Lung (tissue), 12 donors: ENCODE measurements around the gene ITPKB. TPM values are rescaled to one million over a fixed set of nuclear protein-coding genes. Genes with fewer than 3 reads are reported as not detected.
A peak's percentile ranks its signal among the peaks of the same experiment; 100 is the strongest.

Experiments used
- ATAC-seq: fragments of 200-7000 bp; cut with Tn5 transposase; one replicate; pipeline ENCODE4 v1.9.1; 2020; ENCODE audit warnings: moderate number of reproducible peaks; ENCODE audit not compliant: insufficient read depth, low FRiP score
- DNase-seq, 3 donors: peaks; one replicate each; pipeline ENCODE4 v3.0.0-alpha.2; 2013 to 2017
- H3K27ac ChIP-seq, 2 donors: one replicate each; pipeline ENCODE4 v1.5.1; 2013; ENCODE audit warnings: mild to moderate bottlenecking in 2 of 2, moderate library complexity in 2 of 2, control low read depth in 1 of 2, inconsistent platforms in 1 of 2, low read depth in 1 of 2, low read length in 1 of 2
- H3K27me3 ChIP-seq, 3 donors: one replicate each; pipeline ENCODE4 v1.5.1; 2013; ENCODE audit warnings: low read length in 2 of 3; ENCODE audit not compliant: control insufficient read depth in 3 of 3, insufficient read depth in 3 of 3
- H3K36me3 ChIP-seq, 4 donors: one replicate each; pipeline ENCODE4 v1.5.1; 2013; ENCODE audit warnings: low read length in 4 of 4, mild to moderate bottlenecking in 1 of 4, moderate library complexity in 1 of 4; ENCODE audit not compliant: control insufficient read depth in 4 of 4, insufficient read depth in 4 of 4
- H3K4me1 ChIP-seq, 5 donors: one replicate each; pipeline ENCODE4 v1.5.1; 2013; ENCODE audit warnings: low read length in 5 of 5, mild to moderate bottlenecking in 2 of 5, moderate library complexity in 1 of 5; ENCODE audit not compliant: control insufficient read depth in 5 of 5, insufficient read depth in 5 of 5
- H3K4me3 ChIP-seq: one replicate; pipeline ENCODE4 v1.5.1; 2013; ENCODE audit warnings: mild to moderate bottlenecking, control low read depth, moderate library complexity
- H3K9ac ChIP-seq, 2 donors: one replicate each; pipeline ENCODE4 v1.5.1; 2013; ENCODE audit warnings: low read length in 2 of 2, control low read depth in 1 of 2; ENCODE audit not compliant: insufficient read depth in 1 of 2
- H3K9me3 ChIP-seq, 4 donors: one replicate each; pipeline ENCODE4 v1.5.1; 2013; ENCODE audit warnings: low read length in 3 of 4, mild to moderate bottlenecking in 1 of 4, moderate library complexity in 1 of 4; ENCODE audit not compliant: control insufficient read depth in 4 of 4, insufficient read depth in 3 of 4
- WGBS, 2 donors: extraction: QIAGEN DNeasy Blood & Tissue Kit; methylation state at CpG; one replicate each; pipeline ENCODE4 v1.1.7; 2013; 5-methylcytosine and 5-hydroxymethylcytosine counted together
- polyA plus RNA-seq, 2 donors: library from polyadenylated mRNA; stranded (reverse); fragments of 200-250 nt; gene quantifications; one replicate each; pipeline ENCODE4 v1.2.1, GENCODE V29; 2013
- total RNA-seq, 2 donors: library from RNA; depleted of rRNA in 1 of 2; stranded (reverse); fragments of >200 nt in 1 of 2; gene quantifications; one replicate each; pipeline ENCODE4 v1.2.1, GENCODE V29; 2014 to 2021
- TF ChIP-seq, protein P1 (sequence below): IDR thresholded peaks from 2 replicates; pipeline ENCODE4 v1.5.1; 2012; ENCODE audit warnings: mild to moderate bottlenecking; ENCODE audit errors: control extremely low read depth, extremely low read depth
- donor health status: control.
- donor health status: control.
- donor health status: Bipolar disorder and iron deficiency.
- donor health status: healthy.
- donor health status: DM: yes; HTN: yes; CAD: no.

Gene ITPKB
- total and polyA plus RNA-seq, 4 donors, result 9.9 to 46.6 (median 28.1) TPM

DNA sequence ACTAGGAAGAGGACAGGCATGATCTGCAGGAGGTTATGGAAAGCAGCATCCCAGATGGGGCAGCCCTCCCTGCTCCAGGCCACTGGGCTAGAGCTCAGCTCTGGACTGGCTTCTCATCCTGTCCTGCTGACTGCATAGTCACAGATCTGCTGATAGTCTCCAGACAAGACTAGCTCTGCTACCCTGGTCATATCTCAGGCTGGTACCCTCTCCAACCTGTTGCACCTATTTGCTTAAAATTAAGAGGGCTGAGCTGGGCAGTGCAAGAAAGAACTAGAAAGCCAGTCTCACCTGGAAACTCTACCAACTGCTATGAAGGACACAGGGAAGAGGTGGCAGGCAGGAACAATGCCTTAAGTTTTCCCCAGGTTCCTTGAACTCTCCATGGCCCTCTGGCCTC is 40.4 kb downstream of the ITPKB start:
- no peak overlapping the region for H3K4me3 ChIP-seq
- ATAC-seq, result no peak
- H3K27ac ChIP-seq, result no peak overlapping the region
- H3K9me3 ChIP-seq, result no peaks in the 10 kb centered on the region
- peaks cover 0 to 9% (median 0%) of the 10 kb centered on the region in 4 donors for H3K36me3 ChIP-seq
- no peak for DNase-seq
- H3K27me3 ChIP-seq, result no peaks in the 10 kb centered on the region
- no peak overlapping the region for H3K9ac ChIP-seq
- TF ChIP-seq, protein P1, sequence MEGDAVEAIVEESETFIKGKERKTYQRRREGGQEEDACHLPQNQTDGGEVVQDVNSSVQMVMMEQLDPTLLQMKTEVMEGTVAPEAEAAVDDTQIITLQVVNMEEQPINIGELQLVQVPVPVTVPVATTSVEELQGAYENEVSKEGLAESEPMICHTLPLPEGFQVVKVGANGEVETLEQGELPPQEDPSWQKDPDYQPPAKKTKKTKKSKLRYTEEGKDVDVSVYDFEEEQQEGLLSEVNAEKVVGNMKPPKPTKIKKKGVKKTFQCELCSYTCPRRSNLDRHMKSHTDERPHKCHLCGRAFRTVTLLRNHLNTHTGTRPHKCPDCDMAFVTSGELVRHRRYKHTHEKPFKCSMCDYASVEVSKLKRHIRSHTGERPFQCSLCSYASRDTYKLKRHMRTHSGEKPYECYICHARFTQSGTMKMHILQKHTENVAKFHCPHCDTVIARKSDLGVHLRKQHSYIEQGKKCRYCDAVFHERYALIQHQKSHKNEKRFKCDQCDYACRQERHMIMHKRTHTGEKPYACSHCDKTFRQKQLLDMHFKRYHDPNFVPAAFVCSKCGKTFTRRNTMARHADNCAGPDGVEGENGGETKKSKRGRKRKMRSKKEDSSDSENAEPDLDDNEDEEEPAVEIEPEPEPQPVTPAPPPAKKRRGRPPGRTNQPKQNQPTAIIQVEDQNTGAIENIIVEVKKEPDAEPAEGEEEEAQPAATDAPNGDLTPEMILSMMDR, result no peak
- peaks cover 6 to 15% (median 9%) of the 10 kb centered on the region in 5 donors for H3K4me1 ChIP-seq

GRCh38 chr1:226697929-226698544 is 41.0 kb downstream of the ITPKB start:
- no peak for DNase-seq
- H3K9ac ChIP-seq, result no peak overlapping the region
- peaks cover 6 to 17% (median 9%) of the 10 kb centered on the region in 5 donors for H3K4me1 ChIP-seq
- ATAC-seq, result no peak
- H3K9me3 ChIP-seq, result no peaks in the 10 kb centered on the region
- no peak overlapping the region for H3K27ac ChIP-seq
- H3K4me3 ChIP-seq, result no peak overlapping the region
- TF ChIP-seq, protein P1, result no peak
- no peaks in the 10 kb centered on the region for H3K27me3 ChIP-seq
- WGBS, 2 donors, result 81 to 90% methylated on average over 5 of the region's 5 CpGs
- peaks cover 0 to 9% (median 0%) of the 10 kb centered on the region in 4 donors for H3K36me3 ChIP-seq

DNA sequence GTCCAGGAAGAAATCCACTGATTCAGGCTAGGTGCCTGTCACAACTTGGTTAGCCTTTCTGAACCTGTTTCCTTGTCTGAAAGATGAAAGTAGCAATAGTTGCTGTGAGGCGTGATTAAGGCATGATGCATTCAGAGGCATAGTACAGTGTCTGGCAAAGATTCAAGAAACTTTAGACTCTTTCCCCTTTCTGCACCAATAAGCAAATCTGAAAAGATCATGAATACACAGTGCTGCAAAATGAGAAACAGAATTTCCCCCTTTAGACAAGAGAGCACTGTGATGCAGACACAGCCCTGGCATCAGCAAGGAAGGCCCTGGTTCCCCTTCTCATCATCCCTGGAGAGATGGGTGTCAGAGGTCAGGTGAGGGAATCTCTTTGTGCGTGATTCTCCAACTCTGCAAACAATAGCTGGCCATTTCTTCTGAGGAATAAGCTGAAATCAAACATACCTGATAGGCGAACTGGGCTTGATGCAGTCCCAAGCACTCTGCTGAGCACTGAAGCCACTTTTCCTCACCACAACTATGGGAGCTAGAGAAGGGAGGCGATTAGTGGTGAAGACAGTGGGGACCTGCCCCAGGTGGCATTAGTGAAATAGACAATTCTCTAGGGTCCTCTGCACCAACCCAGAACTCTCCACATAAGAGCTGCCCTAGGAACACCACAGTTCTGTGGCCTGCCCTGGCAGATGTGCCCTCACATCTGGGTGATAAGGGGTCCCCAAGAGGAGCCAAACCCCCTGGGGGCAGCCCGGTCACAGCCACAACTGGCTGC is 41.7 kb downstream of the ITPKB start:
- no peak overlapping the region for H3K27ac ChIP-seq
- no peak overlapping the region for H3K9ac ChIP-seq
- no peaks in the 10 kb centered on the region for H3K9me3 ChIP-seq
- 84 to 95% methylated on average over 5 of the region's 5 CpGs for WGBS, 2 donors
- peaks cover 0 to 9% (median 0%) of the 10 kb centered on the region in 4 donors for H3K36me3 ChIP-seq
- H3K4me1 ChIP-seq, result peaks cover 1 to 19% (median 8%) of the 10 kb centered on the region in 5 donors
- TF ChIP-seq, protein P1, result no peak
- no peaks in the 10 kb centered on the region for H3K27me3 ChIP-seq
- no peak for ATAC-seq
- no peak overlapping the region for H3K4me3 ChIP-seq
- peak in 2 of 3 donors; percentile 65 to 85 for DNase-seq
